OCI-LY7 (cell line): Measurements from ENCODE around the gene C16orf82.

Source experiments
- CTCF ChIP-seq: fragments of 200-600 bp; sonication (generic); conservative IDR thresholded peaks from 2 replicates; pipeline ENCODE4 v1.5.1; 2014; ENCODE audit warnings: mild to moderate bottlenecking, antibody characterized with exemption, low read length, moderate library complexity, mixed read lengths
- EZH2phosphoT487 ChIP-seq: fragments of 200-600 bp; sonication (generic); IDR thresholded peaks from 2 replicates; pipeline ENCODE4 v1.6.1; 2018; ENCODE audit warnings: low read depth, borderline replicate concordance, mild to moderate bottlenecking, mixed run types, antibody characterized with exemption, low read length, moderate library complexity, mixed read lengths

- no peak for TF ChIP-seq CTCF
- no peak for TF ChIP-seq EZH2phosphoT487
Observed at GRCh38 chr16:27102701-27103575, 36.2 kb downstream of the C16orf82 start.
